ENCODE data around the gene KRCC1.
"Not testable (repeated sequence)": the region's sequence is repeated elsewhere in the genome, so short reads cannot be mapped to it uniquely, and the experiment has no call there.

KRCC1 gene

DNA sequence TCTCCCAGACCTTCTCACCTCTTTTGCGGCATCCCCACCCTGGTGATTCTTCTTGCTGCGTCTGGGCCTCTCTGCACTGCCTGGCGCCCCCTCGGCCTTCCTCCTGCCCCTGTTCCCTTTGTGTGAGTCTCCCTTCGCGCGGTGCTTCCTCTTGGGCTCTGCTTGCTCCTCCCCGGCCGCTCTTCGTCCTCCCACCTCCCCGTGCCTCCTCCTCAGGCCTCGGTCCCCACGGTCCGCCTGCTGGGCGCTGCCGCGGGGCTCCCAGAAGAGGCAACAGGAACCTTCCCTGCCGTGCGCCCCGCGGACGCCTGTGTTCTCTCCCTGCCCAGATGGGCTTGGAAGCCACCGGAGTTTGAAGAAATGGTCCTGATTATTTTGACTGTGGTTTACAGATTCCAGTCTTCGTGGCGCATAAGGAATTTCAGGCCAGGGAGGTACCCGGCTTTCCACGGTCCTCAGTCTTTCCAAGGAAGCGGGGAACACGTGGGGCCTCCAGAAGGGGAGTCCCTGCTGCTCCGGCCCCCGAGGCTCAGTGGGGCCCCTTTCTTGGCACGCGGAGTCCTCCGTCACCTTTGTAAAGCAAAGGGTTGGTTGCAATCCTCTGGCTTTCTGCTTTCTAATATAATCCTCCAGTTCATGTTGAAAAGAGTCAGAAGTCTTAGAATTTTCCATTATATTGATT is 52.4 kb downstream of the KRCC1 start:
- in situ Hi-C loops (cut with HindIII; ENCODE audit: low sequenced_read_pairs) = no loop called here

GRCh38 chr2:88002359-88002707 is 53.2 kb downstream of the KRCC1 start:
- in situ Hi-C loops (cut with HindIII; ENCODE audit: low sequenced_read_pairs) = no loop called here

- in situ Hi-C loops (cut with HindIII; ENCODE audit: low sequenced_read_pairs) = not testable (repeated sequence)
Observed at GRCh38 chr2:88000474-88000873, 55.1 kb downstream of the KRCC1 start.

- in situ Hi-C loops (cut with HindIII; ENCODE audit: low sequenced_read_pairs) = no loop called here
Observed at GRCh38 chr2:87996570-87996969, 59.0 kb downstream of the KRCC1 start.

DNA sequence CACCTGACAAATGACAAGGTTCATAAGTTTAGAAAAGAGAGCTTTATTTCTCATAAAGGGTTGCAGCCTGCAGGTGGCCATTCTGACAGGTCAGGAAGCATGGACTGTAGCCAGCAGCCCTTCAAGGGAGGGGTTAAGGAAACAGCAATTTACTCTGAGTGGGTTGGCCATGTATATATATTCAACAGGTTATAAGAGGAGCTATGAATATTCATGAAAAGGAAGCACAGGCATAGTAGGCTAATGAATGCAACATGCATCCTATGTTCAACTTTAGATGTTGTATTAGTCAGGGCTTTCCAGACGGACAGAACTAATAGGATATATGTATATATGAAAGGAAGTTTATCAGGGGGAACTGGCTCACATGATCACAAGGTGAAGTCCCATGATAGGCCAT is 59.8 kb downstream of the KRCC1 start:
- in situ Hi-C loops (cut with HindIII; ENCODE audit: low sequenced_read_pairs) = no loop called here

GRCh38 chr2:87994304-87994850 is 61.2 kb downstream of the KRCC1 start:
- in situ Hi-C loops (cut with HindIII; ENCODE audit: low sequenced_read_pairs) = not testable (repeated sequence)

- in situ Hi-C loops (cut with HindIII; ENCODE audit: low sequenced_read_pairs) = not testable (repeated sequence)
Observed at GRCh38 chr2:87992569-87992968, 63.0 kb downstream of the KRCC1 start.

- in situ Hi-C loops (cut with HindIII; ENCODE audit: low sequenced_read_pairs) = not testable (repeated sequence)
Observed at GRCh38 chr2:87987473-87987872, 68.1 kb downstream of the KRCC1 start.

GRCh38 chr2:87985902-87986301 is 69.7 kb downstream of the KRCC1 start:
- in situ Hi-C loops (cut with HindIII; ENCODE audit: low sequenced_read_pairs) = not testable (repeated sequence)

GRCh38 chr2:87981182-87981581 is 74.4 kb downstream of the KRCC1 start:
- in situ Hi-C loops (cut with HindIII; ENCODE audit: low sequenced_read_pairs) = not testable (repeated sequence)

Data from endothelial cell of hepatic sinusoid (primary cell).